CD14-positive monocyte (primary cell): Measurements from ENCODE around the gene MTMR10. TPM values are rescaled to one million over a fixed set of nuclear protein-coding genes. Genes with fewer than 3 reads are reported as not detected.

ENCODE experiments used
- DNase-seq, 3 donors: peaks; one replicate each; pipeline ENCODE4 v3.0.0-alpha.2; 2011 to 2022
- H2AFZ ChIP-seq: 2 replicates; pipeline ENCODE4 v1.6.0; 2012; ENCODE audit warnings: mild to moderate bottlenecking, low read depth, low read length, inconsistent platforms; ENCODE audit not compliant: insufficient read depth, poor library complexity, severe bottlenecking
- H3K27ac ChIP-seq, 2 donors: 1 replicate in 1 of 2; 2 replicates in 1 of 2; pipeline ENCODE4 v1.5.1; 2012 to 2013; ENCODE audit warnings: low read length in 2 of 2, control low read depth in 1 of 2, inconsistent platforms in 1 of 2, low read depth in 1 of 2, mild to moderate bottlenecking in 1 of 2
- H3K27me3 ChIP-seq, 2 donors: one replicate each; pipeline versions ENCODE4 v1.6.0 to v1.6.1; 2011 to 2013; ENCODE audit warnings: low read length in 2 of 2; ENCODE audit not compliant: control insufficient read depth in 2 of 2, insufficient read depth in 2 of 2
- H3K36me3 ChIP-seq, 2 donors: replicated peaks in 1 of 2; 1 replicate in 1 of 2; 2 replicates in 1 of 2; pipeline versions ENCODE4 v1.5.1 to v1.6.1; 2012 to 2013; ENCODE audit warnings: low read length in 2 of 2, control low read depth in 1 of 2, inconsistent platforms in 1 of 2, mild to moderate bottlenecking in 1 of 2; ENCODE audit not compliant: insufficient read depth in 2 of 2, control insufficient read depth in 1 of 2
- H3K4me1 ChIP-seq, 2 donors: 1 replicate in 1 of 2; 2 replicates in 1 of 2; pipeline versions ENCODE4 v1.5.1 to v1.6.1; 2012 to 2013; ENCODE audit warnings: low read length in 2 of 2, control low read depth in 1 of 2, inconsistent platforms in 1 of 2, mild to moderate bottlenecking in 1 of 2, moderate library complexity in 1 of 2; ENCODE audit not compliant: insufficient read depth in 2 of 2, control insufficient read depth in 1 of 2
- H3K4me2 ChIP-seq: replicated peaks from 2 replicates; pipeline ENCODE3; 2012; ENCODE audit warnings: low read length, moderate library complexity, mild to moderate bottlenecking; ENCODE audit not compliant: poor library complexity, severe bottlenecking; ENCODE audit errors: extremely low read depth
- H3K4me3 ChIP-seq, 3 experiments: fragments of 200-600 bp in 1 of 3; sonication (generic) in 1 of 3; replicated peaks in 1 of 3; 1 replicate in 2 of 3; 2 replicates in 1 of 3; pipeline ENCODE4 v1.5.1; 2011 to 2013; ENCODE audit warnings: low read length in 3 of 3, mild to moderate bottlenecking in 3 of 3, control low read depth in 2 of 3, low read depth in 2 of 3, inconsistent platforms in 1 of 3, moderate library complexity in 1 of 3
- H3K79me2 ChIP-seq: 2 replicates; pipeline ENCODE4 v1.6.0; 2012; ENCODE audit warnings: mild to moderate bottlenecking, control low read depth, inconsistent platforms, low read length, moderate library complexity; ENCODE audit not compliant: insufficient read depth
- H3K9ac ChIP-seq: 2 replicates; pipeline ENCODE4 v1.6.0; 2017; ENCODE audit warnings: low read length, mild to moderate bottlenecking; ENCODE audit not compliant: insufficient read depth, poor library complexity, severe bottlenecking
- H3K9me3 ChIP-seq, 2 donors: replicated peaks in 1 of 2; 1 replicate in 1 of 2; 2 replicates in 1 of 2; pipeline versions ENCODE4 v1.5.1 to v1.6.1; 2012 to 2013; ENCODE audit warnings: low read length in 2 of 2, control low read depth in 1 of 2; ENCODE audit not compliant: control insufficient read depth in 1 of 2, insufficient read depth in 1 of 2
- H4K20me1 ChIP-seq: 2 replicates; pipeline ENCODE4 v1.6.0; 2012; ENCODE audit warnings: mild to moderate bottlenecking, low read length, control low read depth, moderate library complexity; ENCODE audit not compliant: insufficient read depth
- H3K27ac Mint-ChIP-seq, 7 donors: one replicate each; pipeline ENCODE4 v1.8.0; 2020; ENCODE audit warnings: mild to moderate bottlenecking in 7 of 7, mixed read lengths in 7 of 7, moderate library complexity in 6 of 7, inconsistent platforms in 2 of 7
- H3K27me3 Mint-ChIP-seq, 3 donors: one replicate each; pipeline ENCODE4 v1.8.0; 2021 to 2022; ENCODE audit warnings: low read depth in 3 of 3, mild to moderate bottlenecking in 3 of 3, mixed read lengths in 3 of 3, moderate library complexity in 3 of 3, inconsistent platforms in 1 of 3
- H3K36me3 Mint-ChIP-seq, 2 donors: one replicate each; pipeline ENCODE4 v1.8.0; 2020; ENCODE audit warnings: mixed read lengths in 2 of 2, inconsistent platforms in 1 of 2, mild to moderate bottlenecking in 1 of 2
- H3K4me1 Mint-ChIP-seq: one replicate; pipeline ENCODE4 v1.8.0; 2020; ENCODE audit warnings: mild to moderate bottlenecking, mixed read lengths
- H3K4me3 Mint-ChIP-seq, 2 donors: one replicate each; pipeline ENCODE4 v1.8.0; 2020; ENCODE audit warnings: mild to moderate bottlenecking in 2 of 2, mixed read lengths in 2 of 2, moderate library complexity in 1 of 2
- H3K9me3 Mint-ChIP-seq, 7 donors: one replicate each; pipeline ENCODE4 v1.8.0; 2020 to 2022; ENCODE audit warnings: mixed read lengths in 7 of 7, mild to moderate bottlenecking in 6 of 7, moderate library complexity in 6 of 7, inconsistent platforms in 2 of 7
- CTCF ChIP-seq: fragments of 200-600 bp; IDR thresholded peaks from one replicate; pipeline ENCODE4 v1.8.0; 2022; ENCODE audit warnings: antibody characterized with exemption, mild to moderate bottlenecking
- WGBS: methylation state at CpG from one replicate; pipeline ENCODE4 v1.1.5; 2013; ENCODE audit warnings: missing lambda C conversion rate; ENCODE audit not compliant: insufficient coverage; 5-methylcytosine and 5-hydroxymethylcytosine counted together
- intact Hi-C, 2 donors: fragments of 100-400 bp; cut with micrococcal nuclease; formaldehyde crosslinking; loops; one replicate each; pipeline versions ENCODE4 v1.15.0 to v1.15.1; 2023
- polyA plus RNA-seq, 3 donors: library from polyadenylated mRNA; depleted of rRNA in 1 of 3; unstranded in 2 of 3; stranded (reverse) in 1 of 3; fragments of 300-500 nt in 2 of 3; fragments of >200 nt in 1 of 3; fragmentation: Illumina TruSeq in 2 of 3; gene quantifications; 1 replicate in 2 of 3; 2 replicates in 1 of 3; pipeline ENCODE4 v1.2.3, GENCODE V29; 2012 to 2021

Gene MTMR10
- polyA plus RNA-seq, 3 donors: 8.7 to 23.3 (median 15.9) TPM

- Histone ChIP-seq H3K9ac (no peak overlapping the region), H3K27me3 (peaks cover 0 to 2% of the 10 kb centered on the region in 2 donors), H3K36me3 (no peaks in the 10 kb centered on the region), H3K9me3 (no peaks in the 10 kb centered on the region), H3K4me3 (peak overlapping the region in 1 of 3 experiments; percentile 39), H3K27ac (no peak overlapping the region), H2AFZ (no peak overlapping the region), H3K4me2 (peak overlapping the region; percentile 55), H3K79me2 (no peaks in the 10 kb centered on the region), H4K20me1 (no peaks in the 10 kb centered on the region), H3K4me1 (peaks cover 17 to 22% of the 10 kb centered on the region in 2 donors)
- Mint-ChIP-seq H3K9me3 (no peaks in the 10 kb centered on the region), H3K27ac (peak overlapping the region in 4 of 7 donors; percentile 22 to 65 (median 33)), H3K4me1 (peaks cover 27% of the 10 kb centered on the region), H3K36me3 (no peaks in the 10 kb centered on the region), H3K27me3 (peaks cover 7 to 8% (median 7%) of the 10 kb centered on the region in 3 donors), H3K4me3 (peak overlapping the region in 1 of 2 donors; percentile 87)
- peak; percentile 16 to 32 (median 32) for DNase-seq
- 0% methylated on average over 3 of the region's 5 CpGs for WGBS
- no peak for TF ChIP-seq CTCF
- intact Hi-C loops: no loop called here
These were observed 12.8 kb upstream of the MTMR10 start for GRCh38 chr15:31004220-31004733.

- Mint-ChIP-seq H3K4me1 (peaks cover 27% of the 10 kb centered on the region), H3K27ac (no peak overlapping the region), H3K9me3 (peaks cover 0 to 4% (median 3%) of the 10 kb centered on the region in 7 donors), H3K27me3 (peaks cover 7 to 8% (median 7%) of the 10 kb centered on the region in 3 donors), H3K36me3 (no peaks in the 10 kb centered on the region), H3K4me3 (no peak overlapping the region)
- intact Hi-C loops: no loop called here
- no peaks in the 10 kb centered on the region for H4K20me1 ChIP-seq
- H2AFZ ChIP-seq: no peak overlapping the region
- peaks cover 17 to 22% of the 10 kb centered on the region in 2 donors for H3K4me1 ChIP-seq
- WGBS: 100% methylated on average over 3 of the region's 3 CpGs
- H3K27me3 ChIP-seq: peaks cover 0 to 2% of the 10 kb centered on the region in 2 donors
- H3K4me3 ChIP-seq: no peak overlapping the region
- H3K36me3 ChIP-seq: no peaks in the 10 kb centered on the region
- H3K79me2 ChIP-seq: no peaks in the 10 kb centered on the region
- H3K27ac ChIP-seq: no peak overlapping the region
- H3K9ac ChIP-seq: no peak overlapping the region
- no peak overlapping the region for H3K4me2 ChIP-seq
- no peak for TF ChIP-seq CTCF
- peaks cover 0 to 3% of the 10 kb centered on the region in 2 donors for H3K9me3 ChIP-seq
- DNase-seq: no peak
These were observed 10.3 kb upstream of the MTMR10 start for GRCh38 chr15:31001702-31002101.
